K562 (cell line): ENCODE measurements around the gene SCAPER.

Source experiments
- CTCF ChIP-seq, 3 experiments: IDR thresholded peaks in 2 of 3; conservative IDR thresholded peaks in 1 of 3; 2 replicates each; pipeline ENCODE4 v1.5.1; 2011 to 2012; ENCODE audit warnings: low read length in 3 of 3, mild to moderate bottlenecking in 3 of 3, control low read depth in 2 of 3, improper control_type of control experiment in 1 of 3, inconsistent platforms in 1 of 3, low read depth in 1 of 3, mixed read lengths in 1 of 3, moderate library complexity in 1 of 3; ENCODE audit not compliant: insufficient read depth in 2 of 3
- FOXP4 ChIP-seq: sonication (generic); formaldehyde crosslinking; IDR thresholded peaks from 2 replicates; pipeline ENCODE4 v1.8.0; 2022; ENCODE audit warnings: mild to moderate bottlenecking, missing genetic modification reagents, borderline replicate concordance
- PPARD ChIP-seq: fragments of 250-450 bp; sonication (Bioruptor Pico); IDR thresholded peaks from 2 replicates; pipeline ENCODE4 v1.8.0; 2022; ENCODE audit warnings: inconsistent platforms, mild to moderate bottlenecking, moderate library complexity

GRCh38 chr15:76648732-76649444 is 256.3 kb downstream of the SCAPER start:
- TF ChIP-seq FOXP4 (CRISPR knock-in tag) (no peak), CTCF (IDR thresholded peaks at IDR 0.05 in 2 of 3, conservative IDR thresholded peaks at IDR 0.05 in 1 of 3; ENCODE audit: insufficient read depth in 2 of 3, low read depth in 1 of 3, low read length in 3 of 3) (no peak), PPARD (no peak)
